ENCODE results near the gene CCDC12.
A peak's percentile ranks its signal among the peaks of the same experiment; 100 is the strongest.
"Not testable (repeated sequence)": the region's sequence is repeated elsewhere in the genome, so short reads cannot be mapped to it uniquely, and the experiment has no call there.

Gene CCDC12

DNA sequence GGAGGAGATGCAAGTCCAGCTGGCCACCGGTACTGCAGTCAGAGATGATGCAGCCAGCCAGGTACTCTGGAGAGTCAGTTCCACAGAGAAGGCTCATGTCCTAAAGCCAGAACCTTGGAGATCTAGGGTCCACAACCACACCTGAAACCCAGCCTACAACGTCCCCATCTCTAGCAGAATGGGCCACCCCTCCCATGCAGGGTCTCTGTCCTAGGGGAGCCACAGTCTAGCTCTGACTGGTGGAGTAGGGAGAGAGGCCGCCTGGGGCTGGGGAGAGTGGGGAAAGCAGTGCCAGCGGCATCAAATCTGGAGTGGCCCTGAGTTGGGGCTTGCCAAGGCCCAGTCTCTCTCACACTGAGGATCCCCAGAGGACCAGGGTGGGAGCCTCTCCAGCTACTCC is 55.5 kb downstream of the CCDC12 start:
- DNase-seq: no peak

DNA sequence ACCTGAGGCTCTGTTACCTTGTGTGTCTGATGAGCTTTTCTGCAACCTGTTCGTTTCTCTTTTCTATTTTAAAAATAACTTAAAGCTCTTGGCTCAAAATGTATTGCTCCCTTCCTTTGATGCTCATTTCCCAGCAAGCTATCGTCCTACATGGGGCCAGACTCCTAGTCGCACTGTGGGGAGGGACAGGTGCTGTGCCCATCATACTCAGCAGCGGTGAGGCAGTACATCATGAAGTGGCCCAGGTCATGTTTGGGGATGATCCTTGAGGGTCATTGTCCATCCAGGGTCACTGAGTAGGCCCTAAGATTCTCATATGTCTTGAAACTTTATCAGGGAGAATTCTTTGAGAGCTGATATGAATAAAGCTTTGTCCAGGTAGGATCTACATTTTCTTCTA is 57.9 kb downstream of the CCDC12 start:
- no peak for DNase-seq

DNA sequence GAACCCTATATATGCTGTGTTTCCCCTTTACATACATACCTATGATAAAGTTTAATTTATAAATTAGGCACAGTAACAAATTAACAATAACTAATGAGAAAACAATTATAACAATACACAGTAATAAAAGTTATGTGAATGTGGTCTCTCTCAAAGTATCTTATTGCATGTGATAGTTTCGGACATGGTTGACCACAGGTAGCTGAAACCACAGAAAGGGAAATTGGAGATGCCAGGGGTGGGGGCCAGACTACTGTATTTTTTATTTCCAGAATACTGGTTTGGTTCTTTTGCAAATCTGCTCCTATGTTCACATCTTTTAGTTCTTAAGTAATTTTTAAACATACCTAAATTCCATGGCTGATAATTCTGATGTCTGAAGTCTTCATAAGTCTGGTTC is 58.3 kb downstream of the CCDC12 start:
- no peak for DNase-seq

DNA sequence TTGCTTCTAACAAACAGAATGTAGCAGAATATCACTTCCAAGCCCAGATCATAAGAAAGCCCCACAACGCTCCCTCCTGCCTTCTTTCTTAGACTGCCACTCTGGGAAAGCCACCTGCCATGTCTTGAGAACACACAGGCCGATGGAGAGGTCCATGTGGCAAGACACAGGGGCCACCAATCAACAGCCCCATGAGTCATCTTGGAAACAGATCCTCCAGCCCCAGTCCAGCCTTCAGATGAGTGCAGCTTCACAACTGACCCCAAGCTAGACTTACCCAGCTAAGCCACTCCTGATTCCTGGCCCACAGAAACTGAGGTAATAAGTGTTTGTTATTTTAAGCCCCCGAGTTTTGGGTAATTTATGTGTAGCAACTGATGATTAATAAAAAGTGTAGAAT is 59.3 kb downstream of the CCDC12 start:
- DNase-seq: no peak

DNA sequence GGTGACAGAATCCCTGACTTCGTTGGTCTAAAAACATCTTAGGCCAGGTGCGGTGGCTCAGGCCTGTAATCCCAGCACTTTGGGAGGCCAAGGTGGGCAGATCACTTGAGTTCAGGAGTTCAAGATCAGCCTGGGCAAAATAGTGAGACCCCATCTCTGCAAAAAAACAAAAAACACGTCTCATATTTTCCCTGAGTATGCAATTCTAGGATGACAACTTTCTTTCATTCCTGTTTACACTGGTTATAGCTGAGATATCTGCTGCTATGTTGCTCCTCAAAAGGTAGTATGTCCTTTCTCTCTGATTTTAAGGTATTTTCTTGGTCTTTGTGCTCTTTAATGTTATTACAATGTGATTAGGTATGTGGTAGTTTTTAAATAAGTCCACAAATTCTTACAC is 59.7 kb downstream of the CCDC12 start:
- no peak for DNase-seq

DNA sequence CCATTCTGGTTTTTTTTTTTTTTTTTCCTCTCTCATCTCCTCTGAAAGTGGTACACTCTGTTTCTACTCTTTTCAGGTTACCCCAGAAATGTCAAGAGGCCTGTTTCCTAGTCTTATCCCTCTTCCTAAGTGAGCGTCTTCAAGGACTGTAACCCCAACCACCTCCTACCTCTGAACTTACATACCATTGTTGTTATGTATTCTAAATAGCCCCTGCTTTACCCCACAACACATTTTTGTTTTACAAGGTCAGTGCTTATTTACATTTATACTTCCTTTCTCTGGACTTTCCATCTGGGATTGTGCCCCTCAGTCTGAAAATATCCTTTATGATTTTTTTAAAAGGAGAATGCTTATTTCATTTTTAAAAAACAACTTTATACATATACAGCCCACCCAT is 60.3 kb downstream of the CCDC12 start:
- DNase-seq: no peak

DNA sequence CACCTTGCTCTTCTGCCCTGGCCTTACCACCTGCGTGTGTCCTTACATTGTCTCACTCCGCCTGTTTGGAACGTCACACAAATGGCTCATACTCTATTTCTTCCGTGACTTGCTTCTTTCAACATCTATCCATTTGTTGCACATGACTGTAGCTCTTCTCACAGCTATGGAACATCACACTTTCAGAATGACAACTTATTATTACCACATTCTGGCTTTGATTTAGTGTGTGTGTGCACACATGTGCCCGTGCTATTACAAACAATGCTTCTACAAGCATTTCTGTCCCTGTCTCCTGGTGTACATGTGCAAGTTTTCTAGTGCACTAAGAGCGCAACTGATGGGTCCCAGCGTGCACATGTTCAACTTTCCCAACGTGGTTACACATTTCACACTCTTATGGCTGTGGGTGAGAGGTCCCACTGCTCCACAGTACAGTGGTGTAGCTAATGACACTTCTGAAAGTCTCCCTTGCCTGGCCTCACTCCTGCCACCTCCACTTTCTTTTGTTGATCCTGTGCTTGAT is 61.2 kb downstream of the CCDC12 start:
- no peak for DNase-seq

DNA sequence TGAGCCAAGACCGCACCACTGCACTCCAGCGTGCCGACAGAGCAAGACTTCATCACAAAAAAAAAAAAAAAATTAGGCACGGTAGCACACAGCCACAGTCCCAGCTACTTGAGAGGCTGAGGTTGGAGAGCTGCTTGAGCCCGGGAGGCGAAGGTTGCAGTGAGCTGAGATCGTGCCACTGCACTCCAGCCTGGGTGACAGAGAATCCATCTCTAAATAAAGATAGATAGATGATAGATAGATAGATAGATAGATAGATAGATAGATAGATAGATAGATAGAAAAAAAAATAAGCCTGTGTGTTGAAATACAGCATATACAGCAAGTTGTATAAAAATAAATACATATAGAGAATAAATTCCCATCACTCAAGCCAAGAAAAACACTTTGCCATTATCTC is 61.7 kb downstream of the CCDC12 start:
- no peak for DNase-seq

DNA sequence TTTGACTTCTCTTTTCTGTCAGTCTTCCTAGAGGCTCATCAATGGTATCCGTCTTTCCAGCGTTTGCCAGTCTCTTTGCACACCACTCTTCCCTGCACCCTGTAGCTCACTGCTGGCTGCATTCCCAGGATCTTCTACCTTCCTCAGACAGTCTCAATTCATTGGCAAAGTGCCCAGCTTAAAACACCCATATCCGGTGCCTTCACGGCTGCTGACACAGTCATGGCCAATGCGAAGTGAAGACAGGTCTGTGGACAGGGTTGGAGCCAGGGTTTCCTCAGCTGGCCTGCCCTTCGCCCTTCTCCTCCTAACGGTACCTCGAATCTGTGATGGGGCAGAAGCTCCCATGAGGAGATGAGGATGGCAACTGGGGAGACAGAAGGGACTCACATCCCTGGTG is 62.9 kb downstream of the CCDC12 start:
- no peak for DNase-seq

DNA sequence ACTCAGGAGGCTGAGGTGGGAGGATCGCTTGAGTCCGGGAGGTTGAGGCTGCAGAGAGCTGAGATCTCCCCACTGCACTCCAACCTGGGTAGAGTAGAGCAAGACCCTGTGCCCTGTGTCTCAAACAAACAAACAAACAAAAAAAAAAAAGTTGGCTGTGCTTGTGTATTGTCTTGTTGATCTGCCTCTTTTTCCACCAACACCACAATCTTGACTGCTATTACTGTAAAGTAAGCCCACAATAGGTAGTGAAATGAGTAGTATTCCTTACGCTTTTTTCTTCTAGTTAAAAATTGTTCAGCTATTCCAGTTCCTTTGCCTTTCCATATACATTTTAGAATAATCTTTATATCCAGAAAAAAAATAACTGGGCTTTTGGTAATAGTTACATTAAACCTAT is 63.6 kb downstream of the CCDC12 start:
- DNase-seq: no peak

DNA sequence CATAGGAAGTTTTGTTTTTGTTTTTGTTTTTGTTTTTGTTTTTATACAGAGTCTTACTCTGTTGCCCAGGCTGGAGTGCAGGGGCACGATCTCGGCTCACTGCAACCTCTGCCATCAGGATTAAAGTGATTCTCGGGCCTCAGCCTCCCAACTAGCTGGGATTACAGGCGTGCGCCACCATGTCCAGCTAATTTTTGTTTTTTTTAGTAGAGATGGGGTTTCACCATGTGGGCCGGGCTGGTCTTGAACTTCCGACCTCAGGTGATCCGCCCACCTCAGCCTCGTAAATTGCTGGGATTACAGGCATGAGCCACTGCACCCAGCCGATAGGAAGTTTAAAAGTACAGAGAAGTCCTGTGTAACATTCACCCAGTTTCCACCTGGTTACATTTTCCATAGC is 65.6 kb downstream of the CCDC12 start:
- not testable (repeated sequence) for DNase-seq

DNA sequence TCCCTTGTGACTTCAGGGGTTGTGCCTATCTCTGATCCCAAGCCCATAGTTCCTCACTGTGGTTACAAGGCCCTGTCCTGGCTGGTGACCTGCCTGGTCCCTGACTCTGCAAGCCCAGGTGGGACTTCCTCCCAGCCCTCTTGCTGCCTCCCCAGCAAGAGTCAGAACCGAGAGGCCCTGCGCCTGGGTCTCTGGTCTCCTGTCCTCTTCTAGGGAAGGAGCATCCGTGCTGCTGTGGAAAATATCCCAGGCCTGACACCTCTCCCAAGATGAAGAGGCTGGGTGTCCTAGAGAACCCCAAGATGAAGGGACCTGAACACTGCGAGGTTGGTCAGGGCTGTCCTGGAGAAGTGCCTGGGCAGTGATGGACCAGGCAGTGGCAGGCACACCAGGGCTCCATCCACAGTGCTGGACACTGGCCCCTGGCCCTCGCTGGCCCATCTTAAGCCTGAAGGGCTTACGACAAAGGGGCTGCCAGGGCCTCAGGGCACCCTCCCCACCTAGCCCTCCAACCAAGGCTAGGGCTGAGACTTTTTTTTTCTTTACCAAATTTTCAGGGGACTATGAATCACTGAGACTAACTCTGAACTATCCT is 66.3 kb downstream of the CCDC12 start:
- no peak for DNase-seq

DNA sequence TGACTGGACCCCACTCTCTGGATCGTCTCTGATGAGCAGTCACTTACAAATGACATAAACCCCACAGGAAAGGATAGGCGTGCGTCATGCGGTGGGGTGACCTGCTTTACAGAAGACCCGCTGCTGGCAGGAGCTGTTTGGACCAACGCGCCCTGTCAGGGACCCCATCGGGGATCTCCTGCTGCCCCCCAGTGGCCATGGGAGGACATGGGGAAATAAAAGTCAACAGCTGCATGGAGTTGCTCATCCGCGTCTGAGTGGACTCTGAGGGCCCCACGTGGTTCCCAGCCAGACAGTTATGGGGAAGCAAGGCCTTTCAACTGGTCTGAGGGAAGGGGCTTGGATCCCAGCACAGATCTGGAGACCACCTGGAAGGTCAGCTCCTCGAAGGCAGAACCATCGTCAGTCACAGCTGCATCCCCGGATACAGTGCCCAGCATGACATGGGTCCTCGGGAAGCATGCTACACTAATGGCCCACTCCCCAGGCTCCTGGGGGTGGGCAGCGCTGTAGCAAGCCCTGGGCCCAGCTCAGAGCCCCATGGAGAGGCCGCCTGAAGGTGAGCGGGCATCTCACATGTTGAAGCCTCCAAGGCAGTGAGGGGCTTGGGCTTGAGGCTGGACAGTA is 66.9 kb downstream of the CCDC12 start:
- DNase-seq: peak; percentile 78

DNA sequence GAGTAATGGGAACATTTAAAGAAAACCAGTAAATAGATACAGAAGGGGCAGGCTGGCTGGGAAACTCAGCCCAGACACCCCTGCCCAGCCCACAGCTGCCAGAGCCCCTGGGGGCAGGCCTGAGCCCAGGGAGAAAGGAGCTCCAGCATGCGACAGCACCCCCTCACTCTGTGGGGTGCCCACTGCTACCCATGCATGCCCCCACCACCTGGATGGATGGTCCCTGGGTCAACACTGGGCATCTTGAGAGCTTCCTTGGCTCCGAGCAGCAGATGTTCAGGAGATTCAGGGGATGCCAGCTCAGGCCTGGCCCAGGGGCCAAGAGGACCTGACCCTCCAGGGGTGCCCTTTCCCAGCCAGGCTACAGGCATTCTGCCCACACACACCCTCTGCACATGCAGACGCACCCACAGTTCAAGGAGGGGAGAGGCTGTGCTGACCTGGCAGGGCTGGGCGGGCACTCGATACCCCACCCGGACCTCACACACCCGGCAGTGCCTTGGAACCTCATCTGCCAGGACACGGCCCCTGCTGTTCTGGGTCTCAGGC is 67.5 kb downstream of the CCDC12 start:
- DNase-seq: no peak

DNA sequence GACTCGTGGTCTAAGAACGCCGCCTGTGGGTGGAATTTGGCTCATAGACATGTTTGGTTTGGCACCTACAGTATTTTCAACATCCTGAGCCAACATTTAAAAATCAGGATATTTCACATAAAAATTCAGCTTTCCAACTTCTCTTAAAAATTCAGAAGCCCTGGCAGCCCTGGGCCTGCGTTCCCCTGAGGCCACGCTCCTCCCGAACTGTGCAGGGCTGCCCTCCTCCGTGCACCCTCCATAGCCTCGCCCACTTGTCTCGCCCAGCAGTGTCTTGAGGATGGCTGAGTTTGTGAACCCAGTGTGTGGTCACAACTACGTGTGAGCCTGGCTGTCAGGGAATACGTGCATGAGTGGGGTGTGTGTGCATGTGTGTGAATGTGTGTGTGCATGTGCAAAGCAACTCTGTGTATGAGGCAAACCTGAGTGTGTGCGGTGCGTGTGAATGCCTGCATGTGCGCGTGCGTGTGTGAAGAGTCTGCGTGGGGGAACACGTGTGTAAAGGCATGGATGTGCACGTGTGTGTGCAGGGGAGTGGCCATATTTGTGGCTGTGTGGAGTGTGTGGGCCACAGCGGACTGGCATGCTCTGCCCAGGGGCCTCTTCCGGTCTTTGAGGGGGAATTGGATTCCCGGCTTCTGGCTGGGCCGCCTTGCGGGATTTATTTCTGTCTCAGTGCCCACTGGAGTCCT is 68.1 kb downstream of the CCDC12 start:
- no peak for DNase-seq

DNA sequence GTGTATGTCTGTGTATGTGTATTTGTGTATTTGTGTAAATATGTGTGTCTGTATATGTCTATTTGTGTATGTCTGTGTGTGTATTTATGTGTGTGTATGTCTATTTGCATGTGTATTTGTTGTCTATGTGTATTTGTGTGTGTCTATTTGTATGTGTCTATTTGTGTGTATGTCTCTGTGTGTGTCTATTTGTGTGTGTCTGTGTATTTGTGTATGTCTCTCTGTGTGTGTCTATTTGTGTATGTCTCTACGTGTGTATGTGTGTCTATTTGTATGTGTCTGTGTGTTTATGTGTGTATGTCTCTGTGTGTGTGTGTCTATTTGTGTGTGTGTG is 68.6 kb downstream of the CCDC12 start:
- no peak for DNase-seq

DNA sequence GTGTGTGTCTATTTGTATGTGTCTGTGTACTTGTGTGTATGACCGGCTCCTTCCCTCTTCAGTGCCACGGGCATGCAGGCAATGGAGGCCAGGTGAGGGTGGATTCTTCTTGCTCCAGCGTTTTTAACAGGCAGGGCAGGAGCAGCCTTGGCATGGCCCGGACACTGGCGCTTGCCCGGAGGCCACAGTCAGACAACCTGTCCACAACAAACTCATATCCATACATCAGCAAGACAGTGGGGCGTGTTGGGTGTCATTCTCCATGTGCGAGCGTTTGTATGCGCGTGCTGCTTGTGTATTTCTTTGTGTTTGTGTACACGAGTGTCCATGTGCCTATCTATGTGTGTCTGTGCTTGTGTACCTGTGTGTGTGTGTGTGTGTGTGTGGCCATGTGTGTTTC is 69.3 kb downstream of the CCDC12 start:
- no peak for DNase-seq

DNA sequence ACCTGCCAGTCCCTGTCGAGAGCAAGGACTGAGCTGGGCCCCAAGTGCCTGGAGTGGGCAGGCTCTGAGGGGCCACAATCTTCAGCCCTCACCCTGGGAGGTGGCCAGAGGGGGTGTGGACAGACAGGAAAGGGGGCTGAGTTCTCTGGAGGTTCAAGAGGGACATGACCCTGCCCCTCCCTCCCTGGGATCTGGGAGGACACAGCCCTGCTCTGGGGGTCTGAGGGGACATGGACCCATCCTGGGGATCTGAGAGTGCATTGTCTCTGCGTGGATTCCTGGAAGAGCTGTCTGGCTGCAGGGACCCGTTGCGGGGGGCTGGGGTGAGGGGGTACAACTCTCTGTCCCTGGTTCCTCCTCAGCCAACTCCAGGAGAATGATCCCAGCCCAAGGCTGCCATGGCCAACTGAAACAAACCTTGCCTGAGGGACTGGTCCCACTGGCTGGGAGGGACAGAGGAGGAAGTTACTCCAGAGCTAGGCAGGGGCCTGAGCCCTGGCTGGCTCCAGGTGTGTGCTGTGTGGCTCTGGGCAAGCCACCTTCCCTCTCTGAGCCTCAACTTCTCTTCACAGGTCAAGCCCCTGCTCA is 70.0 kb downstream of the CCDC12 start:
- DNase-seq: no peak

DNA sequence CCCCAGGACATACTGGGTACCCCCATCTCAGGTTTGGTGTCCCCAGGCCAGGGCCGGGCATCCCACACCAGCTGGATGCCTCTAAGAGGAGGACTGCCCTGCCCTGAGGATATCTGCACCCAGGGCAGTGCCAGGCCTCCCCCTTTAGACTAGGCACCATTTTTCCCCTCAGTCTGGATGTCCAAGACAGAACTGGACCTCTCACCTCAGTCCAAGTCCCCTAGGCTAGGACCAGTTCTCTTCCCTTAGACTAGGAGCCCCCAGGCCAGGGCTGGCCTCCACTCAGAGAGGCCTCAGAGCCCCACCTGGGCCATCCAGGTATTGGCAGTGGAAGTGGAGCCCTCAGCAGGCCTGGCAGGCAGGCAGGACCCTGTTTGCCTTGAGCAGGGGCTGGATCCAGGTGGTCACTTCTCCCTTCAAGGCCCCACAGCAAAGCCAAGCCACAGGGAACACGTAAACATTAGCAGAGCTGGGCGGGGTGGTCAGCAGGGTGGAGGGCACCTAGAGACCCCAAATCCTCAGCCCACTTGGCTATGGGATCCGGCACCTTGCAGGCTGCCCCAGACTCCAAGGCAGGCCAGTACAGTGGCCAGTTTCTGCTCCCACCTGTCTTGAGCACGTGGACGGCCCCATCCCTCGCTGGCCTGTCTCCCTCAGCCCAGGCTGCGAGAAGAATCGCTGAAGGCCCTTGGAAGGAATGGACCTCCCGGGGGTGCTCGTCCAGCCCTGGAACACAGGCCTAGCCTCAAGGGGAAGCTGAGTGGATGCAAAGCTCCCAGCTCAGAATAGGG is 70.7 kb downstream of the CCDC12 start:
- no peak for DNase-seq

DNA sequence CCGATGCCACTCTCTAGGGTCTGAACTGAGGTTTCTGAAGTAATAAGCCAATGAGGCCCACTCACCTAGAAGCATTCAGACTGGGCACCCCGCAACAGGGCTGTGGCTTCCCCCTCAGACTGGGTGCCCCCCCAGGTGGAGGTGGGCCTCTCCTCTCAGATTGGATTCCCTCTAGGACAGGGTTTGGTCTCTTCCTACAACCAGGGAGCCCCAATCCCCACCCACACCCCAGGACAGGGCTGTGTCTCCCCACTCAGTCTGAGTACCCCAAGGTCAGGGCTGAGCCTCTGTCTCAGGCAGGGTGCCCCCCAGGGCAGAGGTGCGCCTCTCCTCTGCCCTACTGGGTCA is 71.4 kb downstream of the CCDC12 start:
- no peak for DNase-seq

DNA sequence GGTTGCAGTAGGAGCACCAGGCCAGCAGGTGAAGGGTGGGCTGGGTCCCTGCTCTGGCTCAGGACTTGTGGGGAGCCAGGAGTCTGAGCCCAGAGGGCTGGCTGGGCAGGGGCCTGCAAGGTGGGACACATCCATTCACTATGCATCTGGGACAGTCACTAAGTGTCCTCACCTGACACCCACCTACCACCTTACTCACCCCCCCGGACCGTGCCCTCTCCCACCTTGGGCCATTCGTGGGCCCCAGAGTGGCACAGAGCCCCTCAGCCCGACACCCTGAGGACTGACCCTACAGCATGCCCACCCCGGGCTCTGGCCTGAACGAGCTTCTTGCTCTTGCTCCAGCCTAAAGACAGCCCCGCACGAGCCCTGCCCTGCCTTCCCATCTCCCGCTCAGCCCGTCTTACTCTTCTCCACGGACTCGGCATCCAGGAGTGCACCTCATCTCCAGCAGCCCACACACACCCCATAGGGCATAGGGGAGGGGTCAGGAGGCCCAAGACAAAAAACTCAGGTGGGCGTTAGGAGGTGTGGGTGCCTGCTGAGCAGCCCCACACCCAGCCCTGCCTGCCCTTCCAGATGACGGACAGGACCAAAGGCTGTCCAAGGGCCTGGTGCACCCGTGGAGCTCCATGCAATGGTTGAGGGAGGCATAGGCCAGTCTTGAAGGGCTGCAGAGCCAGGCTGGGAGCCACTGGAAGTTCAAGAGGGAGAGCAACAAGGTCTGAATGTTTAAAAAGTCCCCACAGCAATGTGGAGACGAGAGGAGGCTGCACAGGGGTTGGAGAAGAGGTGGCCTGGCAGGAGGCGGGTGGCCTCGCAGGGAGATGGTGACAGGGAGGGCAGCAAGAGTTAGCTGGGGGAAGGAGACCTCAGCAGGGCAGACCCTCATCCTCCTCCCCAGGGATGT is 72.0 kb downstream of the CCDC12 start:
- no peak for DNase-seq

All from CD4-positive, alpha-beta T cell treated with Interleukin-21 for 1 hour (primary cell).